DMS 273 treated with DMSO at 0.1 percent for 48 hours (cell line): ENCODE results near the gene CCDC121.

ENCODE experiments used
- DNase-seq: peaks from one replicate; lab custom pipeline; 2025; lab: John Stamatoyannopoulos, UW

The CCDC121 gene

GRCh38 chr2:27582129-27582694 lies 46.6 kb downstream of the CCDC121 start:
- DNase-seq: no peak

- no peak for DNase-seq
These were observed 47.2 kb downstream of the CCDC121 start for GRCh38 chr2:27581417-27582128.
